IPS DF 19.7 (cell line): ENCODE data around the gene BAIAP2L1.

Experiments
- DNase-seq: peaks from one replicate; pipeline ENCODE4 v3.0.0-alpha.2; 2013; ENCODE audit warnings: low read depth, low spot score

BAIAP2L1 gene

GRCh38 chr7:98276241-98276761 is 124.6 kb downstream of the BAIAP2L1 start:
- DNase-seq: no peak

DNA sequence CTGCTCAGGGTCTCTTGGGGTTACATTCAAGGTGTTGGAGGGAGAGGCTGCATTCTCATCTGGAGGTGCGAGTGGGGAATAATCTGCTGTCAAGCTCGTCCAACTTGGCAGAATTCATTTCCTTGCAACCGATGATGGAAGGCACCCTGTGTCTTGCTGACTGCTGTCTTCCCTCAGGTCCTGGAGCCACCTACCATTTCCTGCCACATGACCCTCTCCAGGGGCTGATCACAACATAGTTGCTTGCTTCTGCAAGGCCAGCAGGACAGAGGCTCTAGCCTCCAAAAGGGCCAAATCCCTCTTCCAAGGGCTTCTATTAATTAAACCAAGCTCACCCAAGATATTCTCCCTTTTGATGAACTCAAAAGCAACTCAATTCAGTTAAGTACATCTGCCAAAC is 133.6 kb downstream of the BAIAP2L1 start:
- DNase-seq: no peak

DNA sequence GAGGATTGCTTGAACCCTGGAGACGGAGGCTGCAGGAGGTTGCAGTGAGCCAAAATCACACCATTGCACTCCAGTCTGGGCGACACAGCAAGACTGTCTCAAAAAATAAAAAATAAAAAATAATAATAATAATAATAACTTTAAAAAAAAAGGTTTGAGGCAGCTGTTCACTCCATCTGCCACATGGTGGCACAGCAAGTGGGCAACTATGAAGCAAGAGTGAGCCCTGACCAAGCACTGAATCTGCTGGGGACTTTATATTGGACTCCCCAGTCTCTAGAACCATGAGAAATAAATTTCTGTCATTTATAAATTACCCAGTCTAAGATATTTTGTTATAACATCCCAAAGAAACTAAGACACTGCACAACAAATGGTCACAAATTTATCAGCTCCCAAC is 134.1 kb downstream of the BAIAP2L1 start:
- no peak for DNase-seq

GRCh38 chr7:98265841-98266271 is 135.0 kb downstream of the BAIAP2L1 start:
- peak; percentile 25 for DNase-seq

DNA sequence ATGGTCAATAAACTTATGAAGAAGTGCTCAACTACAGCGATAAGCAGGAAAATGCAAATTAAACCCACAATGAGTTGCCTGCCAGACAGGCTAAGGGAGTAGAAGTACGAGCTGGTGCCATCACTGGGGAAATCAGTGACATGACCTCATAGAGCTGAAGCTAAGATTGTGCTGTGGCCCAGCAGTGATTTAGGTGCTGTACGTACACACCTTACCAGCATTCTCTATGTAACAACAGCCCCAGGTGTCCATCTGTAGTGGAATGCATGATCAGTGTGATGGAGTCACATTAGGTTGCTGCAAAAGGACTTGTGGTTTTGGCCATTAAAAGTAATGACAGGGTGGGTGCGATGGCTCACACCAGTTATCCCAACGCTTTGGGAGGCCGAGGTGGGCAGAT is 143.2 kb downstream of the BAIAP2L1 start:
- no peak for DNase-seq

DNA sequence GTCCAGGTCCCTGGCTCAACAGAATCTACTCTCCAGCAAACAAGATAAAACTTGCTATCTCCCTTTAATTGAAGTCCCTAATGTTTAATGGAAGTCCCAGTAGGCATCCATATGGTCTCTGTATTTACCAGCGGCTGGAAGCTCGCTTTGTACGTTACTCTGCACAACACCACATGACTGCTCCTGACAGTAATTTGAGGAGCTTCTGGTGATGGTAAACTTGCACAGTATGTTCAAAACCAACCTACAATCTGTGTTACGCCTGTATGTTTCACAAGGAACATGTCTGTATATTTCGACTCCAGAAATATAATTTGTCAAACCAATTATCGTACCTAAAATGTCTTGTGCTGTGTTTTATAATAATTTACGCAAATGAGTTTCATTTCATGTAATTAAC is 144.5 kb downstream of the BAIAP2L1 start:
- no peak for DNase-seq

DNA sequence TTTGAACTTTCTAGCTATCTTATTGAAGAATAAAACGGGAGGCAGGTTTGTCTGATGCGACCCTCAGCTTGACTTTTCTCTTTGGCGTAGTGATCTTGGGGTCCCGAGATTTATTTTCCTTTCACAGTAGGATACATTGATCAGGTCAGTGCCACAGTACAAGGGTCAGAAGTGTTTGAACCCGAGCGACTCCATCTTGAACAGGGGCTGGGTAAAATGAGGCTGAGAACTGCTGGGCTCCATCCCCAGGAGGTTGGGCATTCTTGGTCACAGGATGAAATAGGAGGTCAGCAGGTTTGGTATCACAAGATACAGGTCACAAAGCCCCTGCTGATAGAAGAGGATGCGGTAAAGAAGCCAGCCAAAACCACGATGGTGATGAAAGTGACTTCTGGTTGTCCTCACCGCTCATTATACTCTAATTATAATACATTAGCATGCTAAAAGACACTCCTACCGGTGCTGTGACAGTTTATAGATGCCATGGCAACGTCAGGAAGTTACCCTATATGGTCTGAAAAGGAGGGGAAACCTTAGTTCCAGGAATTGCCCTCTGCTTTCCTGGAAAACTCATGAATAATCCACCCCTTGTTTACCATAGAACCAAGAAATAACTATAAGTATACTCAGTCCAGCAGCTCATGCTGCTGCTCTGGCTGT is 145.8 kb downstream of the BAIAP2L1 start:
- DNase-seq: no peak

DNA sequence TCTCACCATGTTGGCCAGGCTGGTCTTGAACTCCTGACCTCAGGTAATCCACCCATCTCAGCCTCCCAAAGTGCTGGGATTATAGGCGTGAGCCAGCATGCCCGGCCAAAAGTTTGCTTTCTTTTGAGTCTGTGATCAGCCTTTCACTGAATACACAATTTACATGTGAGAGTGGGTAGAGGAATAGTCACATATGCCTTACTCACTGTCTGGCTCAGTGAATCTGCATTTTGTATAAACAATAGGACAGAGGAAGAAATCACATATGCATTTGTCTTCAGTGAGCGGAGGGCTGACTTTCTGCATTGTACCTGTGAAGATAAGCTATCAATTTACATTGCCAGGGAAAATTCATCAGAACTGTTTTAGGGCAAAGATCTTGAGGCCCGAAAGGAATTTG is 146.4 kb downstream of the BAIAP2L1 start:
- DNase-seq: no peak

DNA sequence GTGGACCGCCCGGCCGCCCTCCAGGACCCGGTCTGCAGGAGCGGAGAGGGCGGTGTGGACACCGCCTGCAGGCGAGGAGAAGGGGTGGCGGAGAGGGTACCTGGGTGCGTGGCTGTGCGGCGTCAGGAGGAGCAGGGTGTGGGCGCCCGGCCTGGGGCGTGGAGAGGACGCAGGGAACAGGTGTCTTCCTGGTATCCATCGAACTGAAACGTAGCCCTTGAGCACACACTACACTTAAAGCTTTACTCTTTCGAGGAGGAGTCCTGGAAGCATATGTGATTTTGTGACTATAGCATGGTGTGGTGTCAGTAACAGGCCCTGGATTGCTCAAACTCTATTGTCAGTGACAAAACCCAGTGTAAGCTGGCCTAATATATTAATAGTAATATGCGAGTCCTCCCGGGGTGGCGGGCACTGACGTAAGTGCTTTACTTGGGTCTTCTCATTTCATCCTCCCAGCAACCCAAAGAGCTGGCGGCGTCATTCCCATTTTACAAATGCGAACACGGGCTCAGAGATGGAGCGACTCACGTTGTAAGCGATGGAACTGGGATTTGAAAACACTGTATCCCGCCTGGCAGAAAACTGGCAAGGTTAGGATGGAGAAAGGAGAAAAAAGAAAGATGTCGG is 148.3 kb downstream of the BAIAP2L1 start:
- no peak for DNase-seq

- peak; percentile 73 for DNase-seq
These were observed 149.1 kb downstream of the BAIAP2L1 start, which contains the start of gene TECPR1 for GRCh38 chr7:98251601-98252424. TECPR1 (minus strand) TSS chr7:98252232; CDS start chr7:98246146, 6,086 bp downstream.

DNA sequence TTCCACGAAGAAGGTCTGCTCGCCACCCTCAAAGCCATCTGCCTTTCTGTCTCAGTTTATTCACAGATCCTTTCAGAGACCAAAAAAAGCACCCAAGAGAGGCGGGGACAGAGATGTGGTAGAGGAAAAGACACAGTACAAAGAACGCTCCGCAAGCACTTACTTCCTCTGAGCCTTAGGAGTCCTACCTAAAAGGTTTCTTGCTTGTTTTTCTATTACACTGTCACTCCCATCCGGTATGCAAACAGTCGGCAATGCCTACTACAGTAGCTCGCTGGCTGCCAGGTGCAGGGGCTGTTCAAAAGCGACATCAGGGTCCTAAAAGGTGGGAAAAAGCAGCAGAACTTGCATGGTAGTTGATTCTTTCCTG is 149.7 kb downstream of the BAIAP2L1 start:
- no peak for DNase-seq

DNA sequence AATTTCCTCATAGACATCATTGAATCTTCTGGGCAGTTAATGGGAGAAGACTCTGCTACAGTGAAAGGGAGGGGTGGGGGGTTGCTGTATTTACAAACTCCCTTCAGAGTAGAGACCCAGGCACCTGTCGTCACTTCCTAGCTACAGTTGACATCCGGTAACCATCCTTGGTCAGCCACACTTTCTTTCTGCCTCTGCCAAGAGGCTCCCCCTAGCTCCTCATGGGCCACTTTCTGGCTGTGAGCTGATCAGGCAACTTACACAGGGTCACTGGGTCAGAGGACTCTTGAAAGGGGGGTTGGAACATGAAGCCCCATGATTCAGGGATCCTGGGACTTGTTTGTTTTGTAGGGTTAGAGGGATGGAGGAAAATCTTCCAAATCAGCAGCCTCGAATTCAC is 150.1 kb downstream of the BAIAP2L1 start:
- DNase-seq: no peak

GRCh38 chr7:98249106-98249505 is 151.8 kb downstream of the BAIAP2L1 start:
- no peak for DNase-seq

GRCh38 chr7:98248156-98248555 is 152.7 kb downstream of the BAIAP2L1 start:
- no peak for DNase-seq

GRCh38 chr7:98244871-98245270 is 156.0 kb downstream of the BAIAP2L1 start:
- DNase-seq: no peak

DNA sequence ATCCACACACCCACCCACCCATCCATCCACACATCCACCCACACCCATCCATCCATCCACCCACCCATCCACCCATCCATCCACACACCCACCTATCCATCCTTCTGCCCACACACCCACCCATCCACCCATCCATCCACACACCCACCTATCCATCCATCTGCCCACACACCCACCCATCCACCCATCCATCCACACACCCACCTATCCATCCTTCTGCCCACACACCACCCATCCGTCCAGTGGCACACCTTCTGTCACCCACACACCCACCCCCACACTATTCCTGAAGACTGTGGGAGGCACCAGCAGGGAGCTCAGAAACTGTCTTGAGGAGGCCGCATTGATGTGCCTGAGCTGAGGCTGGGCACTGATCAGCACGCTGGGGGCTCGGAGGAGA is 158.0 kb downstream of the BAIAP2L1 start:
- DNase-seq: no peak

DNA sequence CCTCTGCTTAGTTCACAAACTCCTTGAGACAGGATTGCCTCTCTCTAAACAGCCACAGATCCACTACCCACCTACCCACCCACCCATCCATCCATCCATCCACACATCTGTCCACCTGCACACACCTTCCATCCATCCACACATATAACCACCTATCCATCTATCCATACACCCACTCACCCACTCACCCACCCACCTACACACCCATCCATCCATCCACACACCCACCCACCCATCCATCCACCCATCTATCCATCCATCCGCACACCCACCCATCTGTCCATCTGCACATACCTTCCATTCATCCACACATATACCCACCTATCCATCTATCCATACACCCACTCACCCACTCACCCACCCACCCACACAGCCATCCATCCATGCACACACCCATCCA is 158.5 kb downstream of the BAIAP2L1 start:
- DNase-seq: no peak

- no peak for DNase-seq
These were observed 159.1 kb downstream of the BAIAP2L1 start for GRCh38 chr7:98241674-98242241.
